Naive thymus-derived CD8-positive, alpha-beta T cell (primary cell): Measurements from ENCODE around the gene TMOD2. TPM values are rescaled to one million over a fixed set of nuclear protein-coding genes. Genes with fewer than 3 reads are reported as not detected.

Experiments
- ATAC-seq, 2 donors: fragments of 150-1000 bp; cut with Tn5 transposase in 1 of 2; sonication (Bioruptor Pico), chemical (Tn5 transposase) in 1 of 2; 1 replicate in 1 of 2; 2 replicates in 1 of 2; pipeline ENCODE4 v1.10.0; 2021; ENCODE audit warnings: mild to moderate bottlenecking in 2 of 2, moderate library complexity in 2 of 2
- POLR2A ChIA-PET: fragments of 350-600 bp; sonication (Branson Sonifier 250); formaldehyde crosslinking; loops from one replicate; lab custom pipeline; 2021; ENCODE audit warnings: antibody characterized with exemption; lab: Charles Lee
- DNase-seq, 10 donors: peaks; one replicate each; pipeline versions ENCODE4 v3.0.0 to v3.0.0-alpha.2; 2020 to 2022
- H3K27ac Mint-ChIP-seq, 10 donors: one replicate each; pipeline ENCODE4 v1.8.0; 2020 to 2022; ENCODE audit warnings: mild to moderate bottlenecking in 10 of 10, mixed read lengths in 10 of 10, moderate library complexity in 4 of 10, inconsistent platforms in 1 of 10
- H3K27me3 Mint-ChIP-seq, 5 donors: one replicate each; pipeline ENCODE4 v1.8.0; 2021 to 2022; ENCODE audit warnings: mixed read lengths in 5 of 5
- H3K36me3 Mint-ChIP-seq, 3 donors: one replicate each; pipeline ENCODE4 v1.8.0; 2020 to 2022; ENCODE audit warnings: mixed read lengths in 3 of 3, mild to moderate bottlenecking in 2 of 3, inconsistent platforms in 1 of 3
- H3K4me1 Mint-ChIP-seq, 4 donors: one replicate each; pipeline ENCODE4 v1.8.0; 2021 to 2022; ENCODE audit warnings: mixed read lengths in 4 of 4
- H3K4me3 Mint-ChIP-seq, 10 donors: one replicate each; pipeline ENCODE4 v1.8.0; 2020 to 2022; ENCODE audit warnings: mild to moderate bottlenecking in 10 of 10, mixed read lengths in 10 of 10, moderate library complexity in 6 of 10, inconsistent platforms in 1 of 10
- H3K9me3 Mint-ChIP-seq, 9 donors: one replicate each; pipeline ENCODE4 v1.8.0; 2020 to 2022; ENCODE audit warnings: mixed read lengths in 9 of 9, mild to moderate bottlenecking in 3 of 9, inconsistent platforms in 1 of 9, moderate library complexity in 1 of 9
- polyA plus RNA-seq, 3 donors: library from polyadenylated mRNA; unstranded; fragments of 300-500 nt; fragmentation: Illumina TruSeq; gene quantifications; one replicate each; pipeline ENCODE4 v1.2.3, GENCODE V29; 2021
- total RNA-seq, 8 experiments: library from RNA in 2 of 8; stranded (reverse) in 2 of 8; gene quantifications; one replicate each; pipeline ENCODE4 v1.2.3 and lab custom pipeline; 2021 to 2026

TMOD2 gene
- total and polyA plus RNA-seq, 5 experiments from 2014 or later, result 2.9 to 21.0 (median 4.4) TPM

GRCh38 chr15:51830276-51830806 lies 78.9 kb downstream of the TMOD2 start:
- peak in 1 of 2 donors; percentile 19 for ATAC-seq
- Mint-ChIP-seq H3K9me3 (no peaks in the 10 kb centered on the region), H3K27ac (peak overlapping the region; percentile 63 to 97 (median 94)), H3K27me3 (no peaks in the 10 kb centered on the region), H3K36me3 (no peaks in the 10 kb centered on the region), H3K4me3 (peak overlapping the region; percentile 93 to 99 (median 97)), H3K4me1 (peaks cover 21 to 56% (median 51%) of the 10 kb centered on the region in 4 donors)
- POLR2A ChIA-PET, result interaction anchor here (0.8 to 1.2 kb wide), 3 partner anchors 8 to 94 kb away, joined by 3 to 4 read pairs (median 3); no protein-coding TSS in a partner anchor
- peak in 2 of 10 donors; percentile 19 to 22 for DNase-seq

DNA sequence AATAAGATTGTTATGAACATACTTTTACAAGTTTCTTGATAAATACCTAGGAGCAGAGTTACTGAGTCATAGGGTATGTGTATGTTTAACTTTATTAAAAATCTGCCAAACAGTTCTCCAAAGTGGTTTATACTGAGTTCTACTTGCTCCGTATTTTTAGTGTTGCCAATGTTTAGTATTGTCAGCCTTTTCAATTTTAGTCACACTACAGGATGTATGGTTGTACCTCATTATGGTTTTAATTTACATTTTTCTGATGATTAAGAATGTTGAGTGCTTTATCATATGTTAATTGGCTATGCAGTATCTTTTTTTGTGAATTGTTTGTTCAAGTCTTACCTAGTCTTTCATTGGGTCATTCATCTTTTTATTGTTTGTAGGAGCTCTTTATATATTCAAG lies 82.4 kb downstream of the TMOD2 start:
- H3K27me3 Mint-ChIP-seq, result no peaks in the 10 kb centered on the region
- ATAC-seq (no peak), DNase-seq (no peak)
- H3K4me1 Mint-ChIP-seq, result peaks cover 40 to 89% (median 83%) of the 10 kb centered on the region in 4 donors
- POLR2A ChIA-PET, result no interaction called here
- H3K36me3 Mint-ChIP-seq, result no peaks in the 10 kb centered on the region
- H3K27ac Mint-ChIP-seq, result no peak overlapping the region
- peak overlapping the region in 7 of 10 donors; percentile 5 to 52 (median 24) for H3K4me3 Mint-ChIP-seq
- no peaks in the 10 kb centered on the region for H3K9me3 Mint-ChIP-seq

GRCh38 chr15:51837792-51838251 lies 86.4 kb downstream of the TMOD2 start:
- DNase-seq (peak in 2 of 10 donors; percentile 6 to 29), ATAC-seq (peak; percentile 72 to 93)
- no peaks in the 10 kb centered on the region for H3K27me3 Mint-ChIP-seq
- H3K4me1 Mint-ChIP-seq, result peaks cover 43 to 97% (median 89%) of the 10 kb centered on the region in 4 donors
- no peaks in the 10 kb centered on the region for H3K9me3 Mint-ChIP-seq
- H3K36me3 Mint-ChIP-seq, result no peaks in the 10 kb centered on the region
- POLR2A ChIA-PET, result interaction anchor here (1.6 kb wide), 1 partner anchor 8 kb away, joined by 4 read pairs; the partner anchor contains the start of gene TMOD3
- H3K4me3 Mint-ChIP-seq, result peak overlapping the region; percentile 12 to 75 (median 62)
- peak overlapping the region; percentile 13 to 84 (median 66) for H3K27ac Mint-ChIP-seq

DNA sequence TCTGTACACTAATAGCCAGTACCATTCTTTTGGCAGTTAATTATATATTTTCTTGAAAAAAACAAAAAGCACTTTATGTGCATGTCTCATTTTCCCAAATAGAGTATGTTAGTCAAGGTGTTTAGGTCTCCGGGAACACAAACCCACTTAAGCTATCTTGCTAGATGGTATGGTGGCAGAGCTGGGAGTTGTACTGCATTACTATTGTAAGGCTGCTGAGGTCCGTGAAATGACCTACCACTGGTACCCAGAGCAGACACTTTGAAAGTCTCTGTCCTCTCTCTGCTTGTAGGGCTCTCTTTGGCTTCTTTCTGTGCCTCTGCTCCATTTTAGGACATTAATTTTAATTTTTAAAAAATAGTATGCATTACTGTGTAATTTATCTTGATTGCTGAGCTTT lies 86.9 kb downstream of the TMOD2 start:
- POLR2A ChIA-PET, result interaction anchor here (1.6 kb wide), 1 partner anchor 8 kb away, joined by 4 read pairs; the partner anchor contains the start of gene TMOD3
- H3K36me3 Mint-ChIP-seq, result no peaks in the 10 kb centered on the region
- H3K9me3 Mint-ChIP-seq, result no peaks in the 10 kb centered on the region
- H3K4me1 Mint-ChIP-seq, result peaks cover 47 to 97% (median 89%) of the 10 kb centered on the region in 4 donors
- no peaks in the 10 kb centered on the region for H3K27me3 Mint-ChIP-seq
- ATAC-seq, result no peak
- peak overlapping the region in 8 of 10 donors; percentile 42 to 75 (median 65) for H3K4me3 Mint-ChIP-seq
- no peak for DNase-seq
- peak overlapping the region in 9 of 10 donors; percentile 5 to 79 (median 58) for H3K27ac Mint-ChIP-seq

DNA sequence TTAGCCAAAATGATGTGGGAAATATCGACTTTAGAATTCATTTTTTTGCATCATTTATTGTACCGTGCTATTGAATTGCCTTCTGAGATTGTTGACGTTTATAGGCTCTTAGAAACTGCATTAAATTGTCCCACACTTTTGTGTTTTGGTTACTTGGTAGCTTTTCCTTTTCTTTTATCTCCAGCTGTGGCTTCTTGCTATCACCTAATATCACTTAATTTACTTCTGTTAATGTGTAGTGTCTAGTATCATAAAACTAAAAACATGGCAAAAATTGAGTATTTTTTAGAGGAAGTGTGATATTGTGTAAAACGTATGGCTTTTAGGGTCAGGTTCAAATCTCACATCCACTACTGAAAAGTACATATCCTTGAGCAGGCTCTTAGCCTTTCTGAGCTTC lies 89.3 kb downstream of the TMOD2 start:
- POLR2A ChIA-PET, result no interaction called here
- H3K4me1 Mint-ChIP-seq, result peaks cover 45 to 97% (median 80%) of the 10 kb centered on the region in 4 donors
- no peaks in the 10 kb centered on the region for H3K9me3 Mint-ChIP-seq
- peak overlapping the region in 1 of 10 donors; percentile 20 for H3K27ac Mint-ChIP-seq
- ATAC-seq (no peak), DNase-seq (no peak)
- H3K36me3 Mint-ChIP-seq, result no peaks in the 10 kb centered on the region
- peak overlapping the region in 1 of 10 donors; percentile 2 for H3K4me3 Mint-ChIP-seq
- no peaks in the 10 kb centered on the region for H3K27me3 Mint-ChIP-seq

- H3K9me3 Mint-ChIP-seq, result no peaks in the 10 kb centered on the region
- no peaks in the 10 kb centered on the region for H3K27me3 Mint-ChIP-seq
- H3K4me1 Mint-ChIP-seq, result peaks cover 46 to 95% (median 78%) of the 10 kb centered on the region in 4 donors
- no peaks in the 10 kb centered on the region for H3K36me3 Mint-ChIP-seq
- no peak for DNase-seq
- no peak for ATAC-seq
- H3K4me3 Mint-ChIP-seq, result peak overlapping the region in 8 of 10 donors; percentile 2 to 33 (median 18)
- POLR2A ChIA-PET, result no interaction called here
- H3K27ac Mint-ChIP-seq, result peak overlapping the region in 6 of 10 donors; percentile 1 to 85 (median 12)
Measured at GRCh38 chr15:51841406-51842040, 90.1 kb downstream of the TMOD2 start.

- H3K9me3 Mint-ChIP-seq, result no peaks in the 10 kb centered on the region
- ATAC-seq (no peak), DNase-seq (no peak)
- peaks cover 46 to 95% (median 79%) of the 10 kb centered on the region in 4 donors for H3K4me1 Mint-ChIP-seq
- POLR2A ChIA-PET, result no interaction called here
- H3K4me3 Mint-ChIP-seq, result peak overlapping the region in 5 of 10 donors; percentile 4 to 70 (median 40)
- H3K27ac Mint-ChIP-seq, result peak overlapping the region in 2 of 10 donors; percentile 12 to 50
- H3K36me3 Mint-ChIP-seq, result no peaks in the 10 kb centered on the region
- no peaks in the 10 kb centered on the region for H3K27me3 Mint-ChIP-seq
Measured at GRCh38 chr15:51842265-51842664, 90.9 kb downstream of the TMOD2 start.

DNA sequence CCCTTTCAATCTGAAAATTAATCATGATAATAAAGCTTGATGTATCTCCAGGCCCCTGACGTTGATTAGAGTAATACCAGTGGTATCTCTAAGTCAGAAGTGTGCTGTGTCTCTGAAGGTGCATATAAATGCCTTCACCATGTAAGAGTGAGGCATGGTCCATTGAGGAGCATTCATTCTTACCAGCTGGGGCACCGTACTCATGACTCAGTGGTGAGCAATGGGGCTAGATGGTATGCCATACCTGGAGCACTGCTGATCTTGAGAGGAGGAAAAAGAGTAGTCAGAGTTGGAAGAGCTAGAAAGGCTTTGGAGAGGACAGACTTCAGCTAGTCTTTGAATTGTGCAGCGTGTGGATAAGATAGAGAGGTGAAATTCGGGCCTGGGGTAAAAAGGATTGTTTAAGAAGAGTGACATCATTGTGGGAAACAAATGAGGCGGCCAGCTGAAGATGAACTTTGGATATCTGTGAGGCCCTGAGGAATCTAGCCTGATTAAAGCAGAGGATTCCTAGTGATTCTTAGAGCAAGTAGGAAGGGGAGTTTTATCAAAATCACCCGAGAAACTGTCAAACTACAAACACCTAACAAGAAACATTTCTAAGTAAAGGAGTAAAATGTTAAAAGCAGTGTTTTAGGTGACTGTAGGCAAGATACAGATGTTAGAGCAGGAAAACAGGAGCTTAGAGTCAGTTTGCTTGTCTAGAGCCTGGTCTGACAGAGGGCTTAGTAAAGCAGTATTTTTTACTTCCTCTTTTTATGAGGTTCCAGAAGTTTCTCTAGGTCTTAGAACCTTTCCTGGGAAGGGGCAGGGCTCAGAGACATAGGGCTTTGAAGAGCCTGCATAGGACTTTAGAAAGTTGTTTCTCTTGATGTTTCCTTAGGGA lies 91.7 kb downstream of the TMOD2 start:
- H3K27me3 Mint-ChIP-seq, result no peaks in the 10 kb centered on the region
- no peak for DNase-seq
- H3K36me3 Mint-ChIP-seq, result no peaks in the 10 kb centered on the region
- POLR2A ChIA-PET, result interaction anchor here (0.5 to 1.1 kb wide), 3 partner anchors 13 to 931 kb away, joined by 3 to 6 read pairs (median 3); no protein-coding TSS in a partner anchor
- peak overlapping the region in 6 of 10 donors; percentile 15 to 58 (median 42) for H3K27ac Mint-ChIP-seq
- peak overlapping the region in 5 of 10 donors; percentile 1 to 43 (median 3) for H3K4me3 Mint-ChIP-seq
- H3K9me3 Mint-ChIP-seq, result no peaks in the 10 kb centered on the region
- peaks cover 39 to 89% (median 78%) of the 10 kb centered on the region in 4 donors for H3K4me1 Mint-ChIP-seq
- ATAC-seq, result no peak

- no peaks in the 10 kb centered on the region for H3K27me3 Mint-ChIP-seq
- no peak for DNase-seq
- H3K9me3 Mint-ChIP-seq, result no peaks in the 10 kb centered on the region
- H3K27ac Mint-ChIP-seq, result peak overlapping the region in 5 of 10 donors; percentile 1 to 58 (median 54)
- ATAC-seq, result no peak
- POLR2A ChIA-PET, result no interaction called here
- peaks cover 42 to 86% (median 81%) of the 10 kb centered on the region in 4 donors for H3K4me1 Mint-ChIP-seq
- H3K36me3 Mint-ChIP-seq, result peaks cover 0 to 3% (median 0%) of the 10 kb centered on the region in 3 donors
- peak overlapping the region in 3 of 10 donors; percentile 5 to 38 (median 16) for H3K4me3 Mint-ChIP-seq
Measured at GRCh38 chr15:51844747-51845426, 93.5 kb downstream of the TMOD2 start.

DNA sequence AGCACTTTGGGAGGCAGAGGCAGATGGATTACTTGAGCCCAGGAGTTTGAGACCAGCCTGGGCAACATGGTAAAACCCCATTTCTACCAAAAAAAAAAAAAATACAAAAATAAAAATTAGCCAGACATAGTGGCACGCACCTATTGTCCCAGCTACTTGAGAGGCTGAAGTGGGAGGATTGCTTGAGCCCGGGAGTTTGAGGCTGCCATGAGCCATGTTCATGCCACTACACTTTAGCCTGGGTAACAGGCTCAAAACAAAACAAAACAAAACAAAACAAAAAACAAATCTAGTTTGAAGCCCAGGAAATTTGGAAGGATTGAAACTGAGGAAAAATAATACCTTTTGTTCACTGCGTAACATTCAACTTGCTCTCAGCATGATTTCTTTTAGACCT lies 94.7 kb downstream of the TMOD2 start:
- ATAC-seq (no peak), DNase-seq (no peak)
- H3K27me3 Mint-ChIP-seq, result no peaks in the 10 kb centered on the region
- POLR2A ChIA-PET, result interaction anchor here (0.7 kb wide), 1 partner anchor 43 kb away, joined by 4 read pairs; no protein-coding TSS in a partner anchor
- H3K4me1 Mint-ChIP-seq, result peaks cover 49 to 85% (median 82%) of the 10 kb centered on the region in 4 donors
- H3K36me3 Mint-ChIP-seq, result peaks cover 0 to 3% (median 0%) of the 10 kb centered on the region in 3 donors
- no peaks in the 10 kb centered on the region for H3K9me3 Mint-ChIP-seq
- H3K4me3 Mint-ChIP-seq, result peak overlapping the region in 6 of 10 donors; percentile 8 to 78 (median 39)
- peak overlapping the region in 7 of 10 donors; percentile 5 to 84 (median 42) for H3K27ac Mint-ChIP-seq

DNA sequence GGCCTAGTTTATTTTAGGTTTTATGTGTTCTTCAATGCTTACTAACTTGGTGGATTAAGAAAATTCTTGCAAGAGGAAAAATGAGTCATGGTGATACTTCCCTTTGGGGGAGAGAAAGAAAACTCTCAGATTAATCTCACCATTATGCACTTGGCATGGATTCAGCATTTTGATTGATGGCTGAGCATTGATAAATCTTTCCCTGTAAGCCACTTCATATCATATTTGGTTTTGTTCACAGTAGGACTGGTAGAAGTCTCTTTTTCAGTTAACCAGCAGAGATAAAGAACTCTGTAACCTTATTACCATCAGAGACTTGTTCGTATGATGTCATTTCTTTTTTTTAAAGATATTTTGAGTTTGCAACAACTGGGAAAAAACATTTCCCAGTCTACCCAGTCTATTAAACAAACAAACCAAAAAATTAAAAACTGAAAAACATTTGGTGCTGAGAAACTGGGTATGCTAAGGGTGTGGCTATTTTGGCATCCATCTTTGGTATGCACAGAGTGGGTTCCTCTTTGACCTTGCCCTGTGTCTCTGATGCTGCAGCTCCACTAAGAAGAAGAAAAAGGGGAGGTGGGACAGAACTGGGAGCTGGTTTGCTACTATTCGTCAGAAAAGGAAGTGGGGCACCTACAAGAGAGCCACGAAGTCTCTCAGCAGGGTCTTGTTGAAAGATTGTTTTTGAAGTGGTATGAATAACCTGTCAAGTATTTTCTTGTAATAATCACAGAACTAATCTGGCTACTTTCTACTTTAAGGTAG lies 95.2 kb downstream of the TMOD2 start:
- ATAC-seq (peak; percentile 72 to 75), DNase-seq (peak in 3 of 10 donors; percentile 21 to 29 (median 23))
- H3K4me3 Mint-ChIP-seq, result peak overlapping the region; percentile 8 to 78 (median 58)
- H3K27me3 Mint-ChIP-seq, result no peaks in the 10 kb centered on the region
- peaks cover 46 to 84% (median 80%) of the 10 kb centered on the region in 4 donors for H3K4me1 Mint-ChIP-seq
- H3K27ac Mint-ChIP-seq, result peak overlapping the region in 9 of 10 donors; percentile 27 to 88 (median 73)
- POLR2A ChIA-PET, result no interaction called here
- no peaks in the 10 kb centered on the region for H3K9me3 Mint-ChIP-seq
- peaks cover 0 to 3% (median 0%) of the 10 kb centered on the region in 3 donors for H3K36me3 Mint-ChIP-seq
